ENCODE results near the gene HOXD11. TPM values are rescaled to one million over a fixed set of nuclear protein-coding genes. Genes with fewer than 3 reads are reported as not detected.

The HOXD11 gene
- total RNA-seq, 3 donors from 2014 or later = 0.66 TPM; not detected in 2

DNA sequence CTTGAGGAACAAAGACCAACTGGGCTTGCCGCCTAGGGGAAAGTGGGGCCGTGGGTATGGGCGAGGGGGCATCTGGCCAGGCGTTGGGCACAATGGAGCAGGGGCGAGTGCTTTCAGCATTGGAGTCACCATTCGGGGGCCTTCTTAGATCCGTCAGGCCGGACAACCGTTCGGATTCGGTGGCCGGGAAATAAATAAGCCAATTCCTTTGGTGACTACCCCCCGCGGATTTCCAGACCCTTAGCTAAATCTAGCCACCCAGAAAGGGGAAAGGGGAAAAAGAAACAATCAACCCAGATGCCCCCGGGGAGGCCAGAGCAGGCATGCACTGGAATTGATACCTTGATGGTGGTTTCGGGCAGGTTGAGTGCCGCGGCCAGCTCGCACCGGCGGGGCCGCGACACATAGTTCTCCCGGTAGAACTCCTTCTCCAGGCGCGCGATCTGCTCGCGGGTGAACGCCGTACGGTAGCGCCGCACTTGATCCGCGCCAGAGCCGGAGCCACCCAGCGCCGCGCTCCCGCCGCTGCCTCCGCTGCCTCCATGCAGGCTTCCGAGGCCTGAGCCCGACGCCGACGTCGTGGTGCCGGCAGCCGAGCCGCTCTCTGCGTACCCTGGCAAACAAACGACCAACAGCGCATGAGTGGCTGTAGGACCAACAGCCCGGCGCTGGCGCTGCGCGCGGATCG lies 25.1 kb upstream of the HOXD11 start:
- Histone ChIP-seq H3K27ac (no peak overlapping the region), H3K27me3 (peaks cover 6 to 98% of the 10 kb centered on the region in 2 donors), H3K4me1 (no peaks in the 10 kb centered on the region), H3K36me3 (no peaks in the 10 kb centered on the region), H3K9me3 (peaks cover 0 to 15% of the 10 kb centered on the region in 2 donors), H3K4me3 (peak overlapping the region in 1 of 3 donors; percentile 22)
- intact Hi-C loops (cut with DNase I; ENCODE audit: low total_unique reads) = loop anchor here (10.0 kb wide), 1 partner anchor 397 kb away; no protein-coding TSS in a partner anchor
- no peak for DNase-seq (ENCODE audit: low spot score in 2 of 2)
- no peak for TF ChIP-seq POLR2AphosphoS5 (IDR thresholded peaks at IDR 0.05)
- TF ChIP-seq, protein P1, sequence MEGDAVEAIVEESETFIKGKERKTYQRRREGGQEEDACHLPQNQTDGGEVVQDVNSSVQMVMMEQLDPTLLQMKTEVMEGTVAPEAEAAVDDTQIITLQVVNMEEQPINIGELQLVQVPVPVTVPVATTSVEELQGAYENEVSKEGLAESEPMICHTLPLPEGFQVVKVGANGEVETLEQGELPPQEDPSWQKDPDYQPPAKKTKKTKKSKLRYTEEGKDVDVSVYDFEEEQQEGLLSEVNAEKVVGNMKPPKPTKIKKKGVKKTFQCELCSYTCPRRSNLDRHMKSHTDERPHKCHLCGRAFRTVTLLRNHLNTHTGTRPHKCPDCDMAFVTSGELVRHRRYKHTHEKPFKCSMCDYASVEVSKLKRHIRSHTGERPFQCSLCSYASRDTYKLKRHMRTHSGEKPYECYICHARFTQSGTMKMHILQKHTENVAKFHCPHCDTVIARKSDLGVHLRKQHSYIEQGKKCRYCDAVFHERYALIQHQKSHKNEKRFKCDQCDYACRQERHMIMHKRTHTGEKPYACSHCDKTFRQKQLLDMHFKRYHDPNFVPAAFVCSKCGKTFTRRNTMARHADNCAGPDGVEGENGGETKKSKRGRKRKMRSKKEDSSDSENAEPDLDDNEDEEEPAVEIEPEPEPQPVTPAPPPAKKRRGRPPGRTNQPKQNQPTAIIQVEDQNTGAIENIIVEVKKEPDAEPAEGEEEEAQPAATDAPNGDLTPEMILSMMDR (IDR thresholded peaks at IDR 0.05) = no peak
- TF ChIP-seq POLR2A (IDR thresholded peaks at IDR 0.05) = no peak

DNA sequence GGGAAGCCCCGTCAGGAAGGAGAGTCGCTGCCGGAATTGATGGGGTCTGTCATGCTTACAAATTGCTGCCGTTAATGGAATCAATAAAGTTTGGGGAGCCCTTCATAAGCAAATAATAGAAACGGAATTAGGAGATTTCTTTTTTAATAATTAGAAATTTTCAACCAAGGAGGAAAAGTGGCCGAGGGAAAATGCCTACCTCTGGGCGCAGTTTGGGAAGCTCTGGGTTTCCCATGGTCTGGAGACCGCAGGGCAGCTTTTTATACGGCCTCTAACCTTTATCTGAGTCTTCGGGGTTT lies 24.6 kb upstream of the HOXD11 start:
- TF ChIP-seq, protein P1 (IDR thresholded peaks at IDR 0.05) = no peak
- TF ChIP-seq POLR2A (IDR thresholded peaks at IDR 0.05) (no peak), POLR2AphosphoS5 (IDR thresholded peaks at IDR 0.05) (no peak)
- Histone ChIP-seq H3K27ac (no peak overlapping the region), H3K4me1 (no peaks in the 10 kb centered on the region), H3K27me3 (peaks cover 6 to 98% of the 10 kb centered on the region in 2 donors), H3K9me3 (peaks cover 0 to 15% of the 10 kb centered on the region in 2 donors), H3K4me3 (no peak overlapping the region), H3K36me3 (no peaks in the 10 kb centered on the region)
- intact Hi-C loops (cut with DNase I; ENCODE audit: low total_unique reads) = loop anchor here (10.0 kb wide), 1 partner anchor 398 kb away; no protein-coding TSS in a partner anchor
- DNase-seq (ENCODE audit: low spot score in 2 of 2) = no peak

DNA sequence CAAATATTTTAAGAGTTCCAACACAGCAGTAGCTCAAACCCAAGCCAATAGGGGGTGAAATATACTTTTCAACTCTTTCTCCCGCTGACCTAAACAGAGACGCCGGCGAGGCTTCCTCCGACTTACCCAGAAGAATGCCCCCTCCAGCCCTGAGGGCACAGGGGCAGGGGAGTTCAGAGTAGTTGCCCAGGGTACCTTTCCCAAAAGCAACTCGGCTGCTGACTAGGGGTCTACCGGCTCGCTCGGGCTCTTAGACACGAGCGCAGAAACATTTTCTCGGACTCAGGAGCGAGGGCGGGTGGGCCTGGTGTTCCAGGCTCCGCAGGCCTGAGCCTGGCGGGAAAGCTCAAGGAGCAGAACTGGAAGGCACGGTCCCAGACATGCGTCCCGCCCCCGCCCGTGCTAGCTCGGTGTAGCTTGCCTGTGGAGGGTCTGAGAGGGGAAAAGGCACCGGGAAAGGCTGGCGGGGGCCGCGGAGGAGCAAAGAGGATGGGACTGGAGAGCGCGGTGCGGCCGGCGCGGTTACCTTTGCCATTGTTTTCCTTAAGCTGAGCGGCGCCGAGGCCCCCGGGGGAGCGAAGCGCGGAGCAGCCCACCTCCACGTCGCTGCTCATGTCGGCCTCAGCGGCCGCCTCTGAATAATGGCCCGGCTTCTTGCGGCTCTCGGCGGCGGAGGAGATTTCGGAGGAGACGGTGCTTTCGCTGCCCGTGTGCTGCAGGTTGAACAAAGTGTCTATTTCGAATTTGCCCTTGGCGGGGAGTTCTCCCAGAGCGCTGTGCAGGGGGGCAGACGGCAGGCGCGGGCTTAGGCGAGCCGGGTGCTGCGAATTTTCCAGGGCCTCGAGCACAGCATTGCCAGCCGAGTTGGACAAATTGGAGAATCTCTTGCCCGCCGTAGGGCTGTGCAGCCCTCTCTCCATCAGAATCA lies 24.0 kb upstream of the HOXD11 start:
- peaks cover 6 to 98% of the 10 kb centered on the region in 2 donors for H3K27me3 ChIP-seq
- no peaks in the 10 kb centered on the region for H3K4me1 ChIP-seq
- no peak for DNase-seq (ENCODE audit: low spot score in 2 of 2)
- H3K36me3 ChIP-seq = no peaks in the 10 kb centered on the region
- H3K27ac ChIP-seq = no peak overlapping the region
- intact Hi-C loops (cut with DNase I; ENCODE audit: low total_unique reads) = loop anchor here (10.0 kb wide), 1 partner anchor 398 kb away; no protein-coding TSS in a partner anchor
- peak overlapping the region in 1 of 3 donors; percentile 29 for H3K4me3 ChIP-seq
- no peak for TF ChIP-seq POLR2A (IDR thresholded peaks at IDR 0.05)
- TF ChIP-seq POLR2AphosphoS5 (IDR thresholded peaks at IDR 0.05) = no peak
- peaks cover 0 to 15% of the 10 kb centered on the region in 2 donors for H3K9me3 ChIP-seq

DNA sequence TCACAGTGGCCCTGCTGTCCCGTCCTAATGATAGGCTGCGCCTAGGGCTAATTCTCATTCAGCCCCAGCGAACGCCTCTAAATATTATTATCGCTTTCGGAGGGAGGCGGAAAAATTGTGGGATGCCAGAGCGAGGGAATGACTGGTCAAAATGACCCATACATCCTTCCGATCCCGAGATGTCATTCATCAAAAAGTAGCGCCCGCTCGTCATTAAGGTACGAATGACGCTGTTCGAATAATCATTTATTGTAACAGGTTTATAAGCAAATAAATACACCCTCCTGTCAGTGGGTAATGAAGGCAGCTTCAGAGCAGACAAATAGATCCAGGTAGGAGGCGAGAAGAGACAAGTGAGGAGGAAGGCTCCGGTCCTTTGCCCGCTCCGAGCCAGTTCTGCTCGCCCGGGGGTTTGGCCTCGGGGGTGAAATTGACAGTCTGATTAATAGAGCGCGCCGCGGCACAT lies 23.3 kb upstream of the HOXD11 start, which contains the start of gene EVX2:
EVX2 (minus strand) TSS at position 167 of the 466 bp plus-strand sequence. CDS start 186 bp downstream, outside the sequence.
- Histone ChIP-seq H3K4me3 (peak within 1 kb of the TSS in 1 of 3 donors; percentile 29), H3K36me3 (no peaks in the 10 kb centered on the region), H3K9me3 (peaks cover 0 to 15% of the 10 kb centered on the region in 2 donors), H3K27me3 (peaks cover 6 to 98% of the 10 kb centered on the region in 2 donors), H3K4me1 (no peaks in the 10 kb centered on the region), H3K27ac (no peak within 1 kb of the TSS)
- DNase-seq (ENCODE audit: low spot score in 2 of 2) = no peak
- TF ChIP-seq POLR2AphosphoS5 (IDR thresholded peaks at IDR 0.05) (no peak), POLR2A (IDR thresholded peaks at IDR 0.05) (no peak)
- TF ChIP-seq, protein P1 (IDR thresholded peaks at IDR 0.05) = no peak
- intact Hi-C loops (cut with DNase I; ENCODE audit: low total_unique reads) = loop anchor here (10.0 kb wide), 1 partner anchor 399 kb away; no protein-coding TSS in a partner anchor

DNA sequence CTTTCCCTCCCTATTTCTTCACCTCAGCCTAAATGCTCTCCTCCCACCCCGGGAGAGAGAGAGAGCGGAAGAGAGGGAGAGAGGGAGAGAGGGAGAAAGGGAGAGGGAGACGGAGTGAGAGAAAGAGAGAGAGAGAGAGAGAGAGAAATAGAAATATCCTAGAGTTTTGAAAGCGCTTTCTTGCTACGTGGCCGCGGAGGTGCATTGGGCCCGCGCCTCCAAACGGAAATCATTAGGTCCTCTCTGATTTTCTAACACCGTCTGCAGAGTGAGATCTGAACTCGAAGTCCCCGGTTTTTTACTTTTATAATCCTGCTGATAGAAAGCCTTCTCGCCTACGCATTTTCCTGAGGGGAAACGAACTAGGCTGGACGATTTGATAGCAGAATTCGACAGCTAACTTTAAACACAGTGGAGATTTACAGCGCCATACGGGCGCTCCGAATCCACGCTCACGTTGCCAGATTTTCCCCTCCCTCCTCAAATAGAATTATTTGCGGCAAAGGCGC lies 22.4 kb upstream of the HOXD11 start:
- intact Hi-C loops (cut with DNase I; ENCODE audit: low total_unique reads) = loop anchor here (10.0 kb wide), 1 partner anchor 400 kb away; no protein-coding TSS in a partner anchor
- DNase-seq (ENCODE audit: low spot score in 2 of 2) = no peak
- Histone ChIP-seq H3K27me3 (peaks cover 6 to 98% of the 10 kb centered on the region in 2 donors), H3K27ac (no peak overlapping the region), H3K4me3 (no peak overlapping the region), H3K36me3 (no peaks in the 10 kb centered on the region), H3K4me1 (no peaks in the 10 kb centered on the region), H3K9me3 (peaks cover 0 to 15% of the 10 kb centered on the region in 2 donors)
- TF ChIP-seq POLR2AphosphoS5 (IDR thresholded peaks at IDR 0.05) (no peak), POLR2A (IDR thresholded peaks at IDR 0.05) (no peak)
- TF ChIP-seq, protein P1 (IDR thresholded peaks at IDR 0.05) = no peak

All from breast epithelium (tissue), 4 donors.